ENCODE data around the gene FSTL4.
"Not testable (repeated sequence)": the region's sequence is repeated elsewhere in the genome, so short reads cannot be mapped to it uniquely, and the experiment has no call there.

Gene FSTL4

DNA sequence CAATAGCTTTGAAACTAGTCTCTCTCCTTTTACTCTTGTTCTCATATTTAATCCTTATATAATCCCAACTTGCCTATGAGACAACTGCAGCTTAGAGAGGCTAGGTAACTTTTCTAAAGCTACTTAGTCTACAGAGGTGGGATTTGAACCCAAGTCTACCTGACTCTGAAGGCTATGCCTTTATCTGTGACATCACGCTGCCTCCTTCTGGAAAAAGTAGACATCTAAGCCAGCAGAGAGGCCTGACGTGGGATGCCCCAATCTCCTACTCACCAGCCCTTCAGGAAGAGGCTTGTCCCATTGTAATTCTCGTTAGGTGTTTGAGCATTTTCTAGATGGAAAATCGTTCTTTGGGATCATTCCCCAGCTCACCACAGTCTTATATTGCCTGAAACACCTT lies 393.0 kb downstream of the FSTL4 start:
- in situ Hi-C loops (cut with MboI; ENCODE audit: low sequenced_read_pairs, unreplicated experiment): no loop called here
- no peak for TF ChIP-seq CTCF (IDR thresholded peaks at IDR 0.05; ENCODE audit: borderline replicate concordance, control extremely low read depth, extremely low read depth, insufficient read depth, missing control alignments)
- no peak for DNase-seq (ENCODE audit: low spot score)

DNA sequence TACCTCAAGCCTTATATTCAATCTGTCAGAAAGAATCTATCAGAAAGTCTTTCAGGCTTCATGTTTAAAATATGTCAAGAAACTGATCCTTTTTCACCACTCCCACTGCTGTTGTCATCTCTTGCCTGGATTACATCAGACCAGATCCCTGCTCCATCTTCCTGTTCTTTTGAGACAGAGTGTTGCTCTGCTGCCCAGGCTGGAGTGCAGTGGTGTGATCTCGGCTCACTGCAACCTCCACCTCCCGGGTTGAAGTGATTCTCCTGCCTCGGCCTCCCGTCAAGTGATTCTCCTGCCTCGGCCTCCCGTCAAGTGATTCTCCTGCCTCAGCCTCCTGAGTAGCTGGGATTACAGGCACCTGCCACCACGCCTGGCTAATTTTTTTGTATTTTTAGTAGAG lies 396.2 kb downstream of the FSTL4 start:
- DNase-seq (ENCODE audit: low spot score); in situ Hi-C loops (cut with MboI; ENCODE audit: low sequenced_read_pairs, unreplicated experiment): not testable (repeated sequence)

- no peak for DNase-seq (ENCODE audit: low spot score)
- TF ChIP-seq CTCF (IDR thresholded peaks at IDR 0.05; ENCODE audit: borderline replicate concordance, control extremely low read depth, extremely low read depth, insufficient read depth, missing control alignments): no peak
- in situ Hi-C loops (cut with MboI; ENCODE audit: low sequenced_read_pairs, unreplicated experiment): no loop called here
Measured at GRCh38 chr5:133214153-133214820, 398.1 kb downstream of the FSTL4 start.

DNA sequence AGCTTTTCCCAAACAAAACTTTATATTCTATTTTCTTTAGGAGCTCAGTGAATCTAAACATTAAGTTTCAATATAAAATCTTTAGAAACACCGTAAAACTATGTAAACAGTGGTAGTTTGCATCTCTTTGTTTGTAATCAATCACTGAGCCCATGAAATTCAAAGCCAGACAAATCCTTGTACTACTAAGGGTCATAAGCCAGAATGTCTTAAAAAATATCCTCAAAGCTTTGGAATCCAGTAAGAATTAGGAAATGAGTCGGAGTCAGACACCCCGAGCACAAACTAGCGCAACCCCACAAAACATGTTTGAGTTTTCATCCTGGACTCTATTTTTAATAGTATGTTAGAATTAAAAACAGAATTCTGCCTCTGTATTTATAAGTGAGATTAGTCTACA lies 406.7 kb downstream of the FSTL4 start:
- in situ Hi-C loops (cut with MboI; ENCODE audit: low sequenced_read_pairs, unreplicated experiment): no loop called here
- DNase-seq (ENCODE audit: low spot score): no peak

DNA sequence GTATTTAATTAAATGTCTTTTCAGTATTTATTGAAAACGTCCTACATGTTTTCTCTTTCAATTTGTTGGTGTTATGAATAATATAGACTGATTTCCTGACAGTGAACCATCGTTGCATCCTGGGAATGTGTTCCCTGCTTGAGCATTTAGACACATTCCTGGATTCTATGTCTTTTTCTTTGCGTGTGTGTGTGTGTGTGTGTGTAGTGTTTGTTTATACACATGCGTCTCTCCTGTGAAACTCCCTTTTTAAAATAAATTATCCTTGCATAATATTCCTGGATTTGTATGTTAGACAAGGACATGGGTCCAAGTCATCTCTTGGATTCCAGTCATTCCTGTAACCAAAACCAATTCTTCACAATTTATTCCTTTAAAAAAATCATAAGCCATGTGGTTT lies 407.1 kb downstream of the FSTL4 start:
- in situ Hi-C loops (cut with MboI; ENCODE audit: low sequenced_read_pairs, unreplicated experiment): no loop called here
- TF ChIP-seq CTCF (IDR thresholded peaks at IDR 0.05; ENCODE audit: borderline replicate concordance, control extremely low read depth, extremely low read depth, insufficient read depth, missing control alignments): no peak
- no peak for DNase-seq (ENCODE audit: low spot score)

More for the DNA sequence above, 406.7 kb downstream of the FSTL4 start:
- no peak for TF ChIP-seq CTCF (IDR thresholded peaks at IDR 0.05; ENCODE audit: borderline replicate concordance, control extremely low read depth, extremely low read depth, insufficient read depth, missing control alignments)

DNA sequence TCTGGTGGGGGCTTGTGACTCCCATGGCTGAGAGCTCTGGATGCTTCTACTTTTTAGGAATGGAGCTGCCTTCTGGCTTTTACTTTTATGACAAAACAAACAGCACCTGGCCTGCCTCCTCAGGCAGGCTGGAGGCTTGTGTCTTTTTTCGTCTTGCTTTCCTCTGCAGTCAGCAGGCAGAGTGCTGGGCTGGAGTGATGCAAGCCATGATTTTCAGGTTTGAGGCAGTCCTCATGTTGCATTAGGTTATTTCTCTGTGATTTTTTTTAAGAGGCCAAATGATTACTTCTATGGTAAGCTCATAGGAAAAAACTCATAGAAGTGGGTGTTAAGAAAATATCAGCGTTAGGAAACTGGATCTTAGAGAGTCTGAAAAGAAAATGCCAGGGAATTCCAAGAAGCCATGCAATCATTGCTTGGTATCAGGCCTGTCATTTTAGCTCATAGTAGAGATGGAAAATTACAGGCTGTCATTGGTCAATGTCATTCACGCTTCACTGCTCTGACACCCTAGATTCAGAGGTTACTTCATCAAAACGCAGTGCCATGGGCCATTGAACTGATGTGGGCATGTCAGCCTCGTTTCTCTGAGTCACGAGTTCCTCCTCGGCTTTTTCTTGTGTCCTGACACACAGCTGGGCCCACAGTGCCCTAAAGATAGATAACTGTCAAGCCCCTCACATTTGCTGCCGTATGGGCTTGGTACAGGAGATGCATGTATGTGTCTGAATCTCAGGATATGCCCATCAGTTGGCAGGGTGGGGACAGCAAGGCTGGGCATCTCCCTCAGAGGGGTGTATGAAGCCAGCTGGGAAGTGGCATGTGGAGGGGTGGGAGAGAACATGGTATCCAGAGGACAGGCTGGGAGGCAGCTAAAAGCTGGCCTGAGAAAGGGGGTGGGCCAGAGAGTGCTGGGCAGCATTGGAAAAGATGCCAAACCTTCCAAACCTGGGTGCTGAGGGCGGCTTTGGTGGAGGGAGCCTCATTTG lies 408.7 kb downstream of the FSTL4 start:
- no peak for TF ChIP-seq CTCF (IDR thresholded peaks at IDR 0.05; ENCODE audit: borderline replicate concordance, control extremely low read depth, extremely low read depth, insufficient read depth, missing control alignments)
- peak; percentile 6 for DNase-seq (ENCODE audit: low spot score)
- in situ Hi-C loops (cut with MboI; ENCODE audit: low sequenced_read_pairs, unreplicated experiment): no loop called here

Data from GM13976 (cell line).